GF-D8 (cell line): ENCODE results near the gene SPIRE1.

Source experiments
- DNase-seq: peaks from one replicate; lab custom pipeline; 2025; lab: John Stamatoyannopoulos, UW

The SPIRE1 gene

GRCh38 chr18:12411456-12411855, 246.5 kb downstream of the SPIRE1 start:
- no peak for DNase-seq

- DNase-seq, result peak; percentile 48
Measured at GRCh38 chr18:12410747-12411146, 247.2 kb downstream of the SPIRE1 start.

DNA sequence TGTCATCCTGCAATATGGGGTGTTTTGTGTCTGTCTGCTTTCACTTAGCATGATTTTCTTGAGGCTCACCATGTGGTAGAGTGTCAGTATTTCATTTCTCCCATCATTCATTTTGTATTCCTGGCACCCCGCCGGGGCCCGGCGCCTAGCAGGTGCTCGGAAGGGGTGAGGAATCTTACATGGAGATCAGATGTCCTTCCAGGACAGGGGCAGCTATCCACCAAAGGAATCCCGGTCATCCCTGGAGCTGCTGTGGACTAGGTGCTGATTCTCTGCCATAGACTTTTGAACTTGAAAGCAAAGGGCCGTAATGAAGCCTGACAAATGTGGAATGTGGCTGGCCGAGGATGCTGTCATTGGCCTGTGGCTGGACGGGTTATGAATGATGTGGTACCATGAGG, 247.8 kb downstream of the SPIRE1 start:
- no peak for DNase-seq

- no peak for DNase-seq
Measured at GRCh38 chr18:12409469-12409868, 248.4 kb downstream of the SPIRE1 start.

DNA sequence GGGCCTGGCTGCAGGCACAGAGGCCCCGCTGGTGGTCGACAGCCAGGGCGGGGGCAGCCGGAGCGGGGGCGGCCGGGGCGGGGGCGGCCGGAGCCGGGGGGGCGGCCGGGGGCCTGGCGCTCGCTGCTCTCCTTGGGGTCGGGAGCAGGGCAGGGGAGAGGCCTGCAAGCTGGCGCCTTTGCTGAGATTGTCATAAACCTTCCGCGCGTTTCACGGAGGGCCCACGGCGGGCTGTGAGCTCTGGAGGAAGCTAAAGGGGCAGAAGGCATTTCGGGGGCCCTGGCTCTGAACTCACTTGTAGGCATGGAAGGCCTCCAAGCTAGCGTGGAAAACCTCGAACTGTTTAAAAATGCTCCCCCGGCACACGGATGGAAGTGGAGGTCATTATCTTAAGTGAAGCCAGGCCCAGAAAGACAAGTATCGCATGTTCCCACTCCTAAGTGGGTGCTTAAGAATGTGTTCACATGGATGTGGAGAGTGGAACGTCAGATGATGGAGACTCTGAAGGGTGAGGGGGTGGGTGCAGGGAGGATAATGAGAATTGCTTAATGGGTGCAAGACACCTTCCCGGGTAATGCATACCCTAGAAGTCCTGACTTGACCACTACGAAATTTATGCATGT, 249.5 kb downstream of the SPIRE1 start:
- DNase-seq, result peak; percentile 28

- no peak for DNase-seq
Measured at GRCh38 chr18:12406371-12407111, 251.4 kb downstream of the SPIRE1 start.

- DNase-seq, result no peak
Measured at GRCh38 chr18:12405066-12405465, 252.8 kb downstream of the SPIRE1 start.

- DNase-seq, result no peak
Measured at GRCh38 chr18:12403601-12404506, 254.1 kb downstream of the SPIRE1 start.

DNA sequence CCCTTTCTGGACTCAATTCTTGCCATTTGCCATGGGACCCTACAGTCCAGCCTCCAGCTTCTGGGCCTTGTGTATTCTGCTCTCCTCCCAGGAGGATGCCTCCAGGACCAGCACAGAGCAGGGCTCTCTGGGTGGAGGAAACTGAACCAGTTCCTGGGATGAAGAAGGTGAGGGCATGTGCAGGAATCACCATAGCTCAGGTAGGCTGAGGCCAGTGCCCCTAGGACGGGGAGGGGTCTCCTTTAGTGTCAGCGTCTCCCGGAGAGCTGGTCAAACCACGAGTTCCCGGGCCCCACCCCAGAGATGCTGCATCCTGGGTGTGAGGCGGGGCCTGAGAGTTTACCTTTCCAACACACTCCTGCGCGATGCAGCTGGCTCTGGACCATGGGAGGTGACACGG, 256.0 kb downstream of the SPIRE1 start:
- DNase-seq, result no peak

- DNase-seq, result no peak
Measured at GRCh38 chr18:12399231-12399630, 258.7 kb downstream of the SPIRE1 start.

GRCh38 chr18:12398625-12399024, 259.3 kb downstream of the SPIRE1 start:
- no peak for DNase-seq

- no peak for DNase-seq
Measured at GRCh38 chr18:12397793-12398192, 260.1 kb downstream of the SPIRE1 start.

DNA sequence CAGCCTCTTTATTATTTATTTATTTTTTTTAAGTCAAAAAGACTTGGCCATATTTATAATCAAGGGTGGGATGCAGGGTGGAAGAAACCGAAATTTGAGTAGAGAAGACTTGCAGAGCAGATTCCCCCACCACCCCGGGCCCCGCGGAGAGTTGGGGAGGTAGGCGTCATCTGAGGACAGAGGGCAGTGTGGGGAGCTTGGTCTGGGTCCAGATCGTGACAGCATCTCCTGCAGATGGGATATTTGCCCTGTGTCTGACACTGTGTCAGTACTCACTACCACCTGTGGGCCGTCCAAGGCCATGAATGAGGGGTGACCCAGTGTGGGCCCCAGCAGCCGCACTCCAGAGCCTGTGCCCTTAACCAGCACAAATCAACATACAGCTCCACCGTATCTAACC, 260.7 kb downstream of the SPIRE1 start:
- DNase-seq, result no peak
